SHP77 treated with DMSO at 0.1 percent for 48 hours (cell line): ENCODE measurements around the gene MRGPRX4.
"Not testable (repeated sequence)": the region's sequence is repeated elsewhere in the genome, so short reads cannot be mapped to it uniquely, and the experiment has no call there.

ENCODE experiments used
- DNase-seq: peaks from one replicate; lab custom pipeline; 2025; lab: John Stamatoyannopoulos, UW

MRGPRX4 gene

DNA sequence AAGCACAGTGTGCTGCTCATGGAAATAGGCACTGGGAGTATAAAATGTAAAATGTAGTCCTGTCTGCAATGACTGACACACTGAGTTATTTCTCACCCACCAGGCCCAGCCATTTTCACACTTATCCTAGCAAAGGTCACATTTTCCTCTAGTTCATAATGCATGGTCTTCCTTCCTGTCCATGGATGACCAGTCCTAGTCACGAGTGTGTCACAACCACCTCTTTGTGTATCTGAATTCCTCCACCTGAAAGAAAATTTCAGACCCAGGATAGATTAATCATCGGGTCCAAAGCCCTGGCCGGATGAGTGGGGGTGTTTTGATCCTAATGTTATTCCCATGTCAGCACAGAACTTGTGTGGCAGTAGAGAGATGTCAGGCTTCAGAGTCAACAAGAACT, at the start of gene MRGPRX4:
TSS of gene MRGPRX4 (plus strand) at position 172 of the 400 bp plus-strand sequence. CDS start 420 bp downstream, outside the sequence.
- no peak for DNase-seq

DNA sequence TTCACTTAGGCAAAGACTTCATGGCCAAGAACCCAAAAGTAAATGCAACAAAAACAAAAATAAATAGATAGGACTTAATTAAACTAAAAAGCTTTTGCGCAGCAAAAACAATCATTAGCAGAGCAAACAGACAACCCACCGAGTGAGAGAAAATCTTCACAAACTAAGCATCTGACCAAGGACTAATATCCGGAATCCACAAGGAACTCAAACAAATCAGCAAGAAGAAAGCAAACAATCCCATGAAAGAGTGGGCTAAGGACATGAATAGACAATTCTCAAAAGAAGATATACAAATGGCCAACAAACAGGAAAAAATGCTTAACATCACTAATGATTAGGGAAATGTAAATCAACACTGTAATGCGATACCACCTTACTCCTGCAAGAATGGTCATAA, 41.5 kb upstream of the MRGPRX4 start:
- not testable (repeated sequence) for DNase-seq

DNA sequence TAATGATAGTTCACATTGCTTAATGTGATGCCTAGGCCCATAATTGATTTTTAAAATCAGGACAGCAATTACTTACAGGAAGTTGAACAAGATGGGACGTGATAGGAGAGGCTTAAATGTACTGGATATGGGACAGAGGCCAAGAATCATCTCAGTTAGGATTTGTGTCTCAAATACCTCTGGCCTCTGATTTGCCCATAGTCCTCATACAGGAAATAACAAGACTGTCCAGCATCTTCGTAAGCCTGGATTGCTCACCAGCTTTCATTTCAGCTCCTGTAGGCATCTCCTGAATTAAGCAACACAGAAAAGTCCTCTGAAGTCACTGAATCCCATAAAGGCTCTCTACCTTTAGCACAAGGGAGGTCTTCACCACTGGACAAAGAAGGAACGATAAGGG, 40.3 kb upstream of the MRGPRX4 start, which contains the start of gene MRGPRX3:
TSS of gene MRGPRX3 (plus strand) at position 231 of the 400 bp plus-strand sequence. CDS start 4,632 bp downstream, outside the sequence.
- DNase-seq = no peak

DNA sequence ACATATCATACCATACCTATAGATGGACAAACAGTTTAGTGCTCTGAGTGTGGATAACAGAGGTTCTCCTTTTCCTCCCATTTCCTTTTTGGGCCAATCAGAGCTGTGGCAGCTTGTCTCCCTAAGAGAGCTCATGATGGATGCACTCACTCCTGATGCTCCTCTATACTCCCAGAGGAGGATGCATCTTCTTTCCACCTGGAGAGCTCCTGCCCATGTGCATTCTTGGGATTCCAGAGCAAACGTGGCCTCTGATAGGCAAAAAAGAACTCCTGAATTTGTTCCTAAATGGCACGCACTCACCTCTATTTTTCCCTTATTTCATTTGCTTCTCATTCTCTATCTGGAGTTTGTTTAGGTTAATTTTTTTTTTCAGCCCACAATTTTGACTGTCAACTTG, 37.3 kb upstream of the MRGPRX4 start:
- DNase-seq = no peak

DNA sequence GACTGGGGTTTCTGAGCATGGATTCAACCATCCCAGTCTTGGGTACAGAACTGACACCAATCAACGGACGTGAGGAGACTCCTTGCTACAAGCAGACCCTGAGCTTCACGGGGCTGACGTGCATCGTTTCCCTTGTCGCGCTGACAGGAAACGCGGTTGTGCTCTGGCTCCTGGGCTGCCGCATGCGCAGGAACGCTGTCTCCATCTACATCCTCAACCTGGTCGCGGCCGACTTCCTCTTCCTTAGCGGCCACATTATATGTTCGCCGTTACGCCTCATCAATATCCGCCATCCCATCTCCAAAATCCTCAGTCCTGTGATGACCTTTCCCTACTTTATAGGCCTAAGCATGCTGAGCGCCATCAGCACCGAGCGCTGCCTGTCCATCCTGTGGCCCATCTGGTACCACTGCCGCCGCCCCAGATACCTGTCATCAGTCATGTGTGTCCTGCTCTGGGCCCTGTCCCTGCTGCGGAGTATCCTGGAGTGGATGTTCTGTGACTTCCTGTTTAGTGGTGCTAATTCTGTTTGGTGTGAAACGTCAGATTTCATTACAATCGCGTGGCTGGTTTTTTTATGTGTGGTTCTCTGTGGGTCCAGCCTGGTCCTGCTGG, 35.3 kb upstream of the MRGPRX4 start:
- no peak for DNase-seq

DNA sequence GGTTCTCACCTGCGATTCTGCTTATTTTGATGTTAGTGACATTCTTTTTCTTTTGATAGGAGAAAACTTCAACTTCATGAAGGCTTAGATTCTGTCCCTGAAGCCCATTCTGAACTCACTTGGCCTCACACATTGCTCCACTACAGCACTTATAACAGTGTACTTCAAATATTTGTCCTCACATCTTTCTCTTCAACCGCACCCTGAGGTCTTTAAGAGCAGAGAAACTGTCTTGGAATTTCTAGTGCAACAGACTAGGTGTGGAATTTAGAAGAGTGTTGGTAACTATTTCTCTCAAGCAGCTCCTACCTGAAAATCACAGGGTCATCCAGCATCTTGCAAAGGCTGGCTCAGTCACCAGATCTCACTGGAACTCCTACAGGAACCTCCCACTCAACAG, 32.5 kb upstream of the MRGPRX4 start:
- no peak for DNase-seq

DNA sequence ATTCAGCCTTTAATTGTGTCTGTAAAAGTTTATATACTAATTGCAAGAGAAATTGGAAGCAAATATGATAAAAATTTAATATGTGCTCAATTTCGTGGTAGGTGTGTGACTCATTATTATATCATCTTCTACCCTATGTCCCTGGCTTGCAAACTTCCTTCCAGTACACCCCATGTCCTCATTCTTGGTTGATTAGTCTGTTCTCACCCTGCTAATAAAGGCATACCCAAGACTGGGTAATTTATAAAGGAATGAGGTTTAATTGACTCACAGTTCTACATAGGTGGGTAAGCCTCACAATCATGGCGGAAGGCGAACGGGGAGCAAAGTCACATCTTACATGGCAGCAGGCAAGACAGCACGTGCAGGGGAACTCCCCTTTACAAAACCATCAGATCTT, 28.4 kb upstream of the MRGPRX4 start:
- no peak for DNase-seq

DNA sequence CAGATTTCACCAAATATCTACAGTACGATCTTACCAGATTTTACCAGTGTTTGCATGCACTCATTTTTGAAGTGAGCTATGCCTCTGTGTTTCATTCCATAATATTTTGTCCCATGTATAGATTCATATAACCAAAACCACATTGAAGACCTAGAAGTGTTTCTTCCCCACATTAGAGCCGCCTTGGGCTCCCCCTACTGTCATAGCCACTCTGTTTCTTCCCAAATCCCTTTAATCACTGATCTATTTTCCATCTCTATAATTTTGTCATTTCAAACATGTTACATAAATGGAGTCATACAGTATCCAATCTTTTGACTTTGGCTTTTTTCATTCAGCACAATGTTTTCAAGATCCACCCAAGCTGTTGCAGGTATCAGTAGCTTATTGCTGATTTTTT, 27.6 kb upstream of the MRGPRX4 start:
- DNase-seq = no peak

DNA sequence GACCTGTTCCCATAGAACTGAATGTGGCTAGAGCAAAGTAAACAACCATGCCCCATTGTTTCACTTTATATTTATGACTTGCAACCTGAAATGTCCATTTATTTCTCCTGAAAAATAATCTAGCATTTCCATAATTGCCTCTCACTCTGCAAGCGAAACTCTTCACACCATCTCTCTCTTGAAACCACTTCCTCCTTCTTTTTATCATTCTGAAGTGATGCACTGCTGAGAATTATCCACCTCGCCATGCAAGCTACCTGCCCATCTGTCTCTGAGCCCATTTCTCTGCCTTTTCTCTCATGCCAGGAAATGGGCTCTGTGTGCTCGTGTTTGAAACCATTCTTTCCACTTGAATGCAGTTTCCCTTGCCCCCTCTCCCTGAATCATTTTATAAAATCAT, 26.8 kb upstream of the MRGPRX4 start:
- no peak for DNase-seq

DNA sequence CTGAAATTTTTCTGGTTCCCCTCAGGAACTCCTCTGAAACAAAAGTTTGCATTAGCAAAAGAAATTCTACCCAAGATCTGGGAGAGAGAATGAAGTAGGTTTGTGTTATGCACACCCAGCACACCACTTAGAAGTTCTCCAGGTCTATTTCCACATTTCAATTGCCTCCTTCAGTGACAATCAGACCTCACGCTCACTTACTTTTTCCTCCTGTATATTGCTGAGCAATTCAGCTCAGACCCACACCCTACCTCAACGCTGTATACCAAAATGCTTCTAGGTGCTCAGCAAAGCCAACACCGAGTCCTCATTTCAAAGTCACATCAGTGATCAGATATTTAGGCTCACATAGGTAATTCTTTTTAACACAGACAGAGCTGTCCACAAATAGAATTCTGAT, 21.1 kb upstream of the MRGPRX4 start:
- DNase-seq = no peak

DNA sequence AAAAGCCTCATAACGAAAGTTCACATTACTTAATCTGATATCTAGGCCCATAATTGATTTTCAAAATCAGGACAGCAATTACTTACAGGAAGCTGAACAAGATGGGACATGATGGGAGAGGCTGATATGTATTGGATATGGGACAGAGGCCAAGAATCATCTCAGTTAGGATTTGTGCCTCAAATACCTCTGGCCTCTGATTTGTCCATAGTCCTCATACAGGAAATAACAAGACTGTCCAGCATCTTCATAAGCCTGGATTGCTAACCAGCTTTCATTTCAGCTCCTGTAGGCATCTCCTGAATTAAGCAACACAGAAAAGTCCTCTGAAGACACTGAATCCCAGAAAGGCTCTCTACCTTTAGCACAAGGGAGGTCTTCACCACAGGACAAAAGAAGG, 4.3 kb upstream of the MRGPRX4 start:
- DNase-seq = no peak

DNA sequence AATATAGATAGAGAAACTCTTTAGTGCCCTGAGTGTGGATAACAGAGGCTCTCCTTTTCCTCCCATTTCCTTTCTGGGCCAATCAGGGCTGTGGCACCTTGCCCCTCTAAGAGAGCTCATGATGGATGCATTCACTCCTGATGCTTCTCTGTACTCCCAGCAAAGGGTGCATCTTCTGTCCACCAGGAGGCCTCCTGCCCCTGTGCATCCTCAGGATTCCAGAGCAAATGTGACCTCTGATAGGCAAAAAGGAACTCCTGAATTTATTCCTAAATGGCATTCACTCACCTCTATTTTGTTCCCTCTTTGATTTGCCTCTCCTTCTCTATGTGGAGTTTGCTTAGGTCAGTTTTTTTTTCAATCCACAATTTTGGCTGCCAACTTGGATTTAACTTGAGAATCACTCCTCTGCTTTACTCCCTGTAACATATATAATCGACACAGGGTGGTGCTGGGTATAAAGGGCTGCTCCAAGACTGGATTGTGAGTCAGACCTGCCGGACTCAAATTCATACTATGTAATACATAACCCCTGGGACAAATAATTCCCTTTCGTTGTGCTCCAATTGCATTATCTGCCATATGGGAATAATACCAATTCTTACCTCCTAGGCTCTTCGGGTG, 1.1 kb upstream of the MRGPRX4 start:
- DNase-seq = peak; percentile 5

DNA sequence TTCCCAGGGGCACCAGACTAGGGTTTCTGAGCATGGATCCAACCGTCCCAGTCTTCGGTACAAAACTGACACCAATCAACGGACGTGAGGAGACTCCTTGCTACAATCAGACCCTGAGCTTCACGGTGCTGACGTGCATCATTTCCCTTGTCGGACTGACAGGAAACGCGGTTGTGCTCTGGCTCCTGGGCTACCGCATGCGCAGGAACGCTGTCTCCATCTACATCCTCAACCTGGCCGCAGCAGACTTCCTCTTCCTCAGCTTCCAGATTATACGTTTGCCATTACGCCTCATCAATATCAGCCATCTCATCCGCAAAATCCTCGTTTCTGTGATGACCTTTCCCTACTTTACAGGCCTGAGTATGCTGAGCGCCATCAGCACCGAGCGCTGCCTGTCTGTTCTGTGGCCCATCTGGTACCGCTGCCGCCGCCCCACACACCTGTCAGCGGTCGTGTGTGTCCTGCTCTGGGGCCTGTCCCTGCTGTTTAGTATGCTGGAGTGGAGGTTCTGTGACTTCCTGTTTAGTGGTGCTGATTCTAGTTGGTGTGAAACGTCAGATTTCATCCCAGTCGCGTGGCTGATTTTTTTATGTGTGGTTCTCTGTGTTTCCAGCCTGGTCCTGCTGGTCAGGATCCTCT, 709 bp downstream of the MRGPRX4 start:
- DNase-seq = no peak

DNA sequence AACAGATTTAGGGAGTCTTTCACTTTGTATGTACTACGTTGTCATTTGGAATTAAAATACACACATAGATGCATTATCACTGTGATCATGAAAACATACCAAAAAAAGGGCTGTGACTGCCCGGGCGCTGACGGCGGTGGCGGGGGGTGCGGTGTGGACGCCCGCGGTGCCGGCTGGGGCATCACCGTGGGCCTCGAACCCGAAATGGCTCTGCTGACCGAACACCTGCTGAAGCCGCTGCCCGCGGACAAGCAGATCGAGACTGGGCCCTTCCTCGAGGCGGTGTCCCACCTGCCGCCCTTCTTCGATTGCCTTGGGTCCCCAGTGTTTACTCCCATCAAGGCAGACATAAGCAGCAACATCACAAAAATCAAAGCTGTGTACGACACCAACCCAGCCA, 16.2 kb downstream of the MRGPRX4 start:
- DNase-seq = no peak

DNA sequence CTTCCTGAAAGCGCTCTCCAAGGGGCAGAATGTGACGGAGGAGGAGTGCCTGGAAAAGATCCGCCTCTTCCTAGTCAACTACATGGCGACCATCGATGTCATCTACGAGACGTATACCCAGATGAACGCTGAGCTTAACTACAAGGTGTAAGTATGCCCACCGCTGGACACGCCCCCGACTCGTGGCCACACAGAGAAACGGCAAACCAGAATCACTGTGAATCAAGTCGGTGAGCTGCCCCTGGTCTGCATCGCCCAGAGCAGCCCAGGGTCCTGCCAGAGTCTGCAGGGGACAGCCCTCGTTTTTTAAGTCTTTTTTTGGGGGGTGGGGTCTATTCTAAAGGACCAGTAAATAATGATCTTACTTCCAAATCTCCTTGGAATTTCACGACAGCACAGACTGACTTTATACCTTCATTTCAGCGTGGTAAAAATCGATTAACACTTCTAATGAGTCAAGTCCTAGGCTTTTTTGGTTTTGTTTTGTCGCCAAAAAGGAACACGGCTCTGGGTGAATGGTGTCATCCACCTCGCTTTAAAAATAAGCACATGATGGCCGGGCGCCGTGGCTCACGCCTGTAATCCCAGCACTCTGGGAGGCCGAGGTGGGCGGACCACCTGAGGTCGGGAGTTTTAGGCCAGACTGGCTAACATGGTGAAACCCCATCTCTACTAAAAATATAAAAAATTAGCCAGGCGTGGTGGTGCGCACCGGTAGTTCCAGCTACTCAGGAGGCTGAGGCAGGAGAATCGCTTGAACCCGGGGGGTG, 17.0 kb downstream of the MRGPRX4 start:
- DNase-seq = not testable (repeated sequence)

DNA sequence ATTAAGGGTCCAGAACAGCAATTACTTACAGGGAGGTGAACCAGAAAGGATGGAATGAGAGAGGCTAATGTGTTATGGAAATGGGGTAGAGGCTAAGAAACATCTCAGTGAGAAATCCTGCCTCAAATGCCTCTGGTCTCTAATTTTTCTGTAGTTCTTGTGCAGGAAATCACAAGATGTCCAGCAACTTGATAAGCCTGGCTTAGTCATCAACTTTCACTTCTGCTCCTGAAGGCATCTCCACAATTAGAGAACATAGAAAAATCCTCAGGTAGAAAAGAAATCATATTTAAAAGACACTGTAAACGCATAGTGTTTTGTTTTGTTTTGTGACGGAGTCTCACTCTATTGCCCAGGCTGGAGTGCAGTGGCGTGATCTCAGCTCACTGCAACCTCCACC, 18.7 kb downstream of the MRGPRX4 start:
- no peak for DNase-seq

DNA sequence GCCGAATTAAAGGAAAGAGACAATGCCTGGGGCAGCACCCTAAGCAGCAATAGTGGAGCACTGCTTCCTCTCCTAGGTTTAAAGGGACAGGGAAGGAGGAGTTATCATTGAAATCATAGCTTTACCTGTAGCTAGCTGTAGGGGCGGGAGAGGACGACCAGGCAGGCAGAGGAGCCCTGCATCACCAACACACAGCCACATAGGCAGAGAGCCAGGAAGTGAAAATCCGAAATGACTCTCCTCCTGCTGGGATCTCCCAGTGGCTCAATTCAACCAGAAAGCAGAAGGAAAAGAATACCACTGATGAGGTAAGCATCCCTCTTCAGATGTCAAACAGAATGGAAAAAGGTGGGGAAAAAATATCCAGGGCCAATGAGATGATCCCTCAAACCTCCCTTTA, 20.4 kb downstream of the MRGPRX4 start:
- no peak for DNase-seq

DNA sequence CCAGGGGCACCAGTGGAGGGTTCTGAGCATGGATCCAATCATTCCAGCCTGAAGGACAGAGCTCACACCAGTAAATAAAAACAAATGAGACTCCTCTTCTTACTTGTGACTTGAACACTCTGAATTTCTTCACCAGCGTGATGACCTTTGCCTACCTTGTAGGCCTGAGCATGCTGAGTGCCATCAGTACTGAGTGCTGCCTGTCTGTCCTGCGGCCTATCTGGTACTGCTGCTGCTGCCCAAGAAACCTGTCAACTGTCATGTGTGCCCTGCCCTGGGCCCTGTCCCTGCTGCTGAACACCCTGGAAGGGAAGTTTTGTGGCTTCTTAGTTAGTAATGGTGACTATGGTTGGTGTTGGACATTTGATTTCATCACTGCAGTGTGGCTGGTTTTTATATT, 23.9 kb downstream of the MRGPRX4 start:
- DNase-seq = no peak

DNA sequence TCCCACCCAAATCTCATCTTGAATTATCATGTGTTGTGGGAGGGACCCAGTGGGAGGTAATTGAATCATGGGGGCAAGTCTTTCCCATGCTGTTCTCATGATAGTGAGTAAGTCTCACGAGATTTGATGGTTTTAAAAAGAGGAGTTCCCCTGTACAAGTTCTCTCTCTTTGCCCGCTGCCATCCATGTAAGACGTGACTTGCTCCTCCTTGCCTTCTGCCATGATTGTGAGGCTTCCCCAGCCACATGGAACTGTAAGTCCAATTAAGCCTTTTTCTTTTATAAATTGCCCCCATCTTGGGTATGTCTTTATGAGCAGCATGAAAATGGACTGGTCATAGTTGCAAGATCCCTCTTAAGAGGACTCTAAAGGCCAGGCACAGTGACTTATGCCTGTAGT, 25.1 kb downstream of the MRGPRX4 start:
- not testable (repeated sequence) for DNase-seq

DNA sequence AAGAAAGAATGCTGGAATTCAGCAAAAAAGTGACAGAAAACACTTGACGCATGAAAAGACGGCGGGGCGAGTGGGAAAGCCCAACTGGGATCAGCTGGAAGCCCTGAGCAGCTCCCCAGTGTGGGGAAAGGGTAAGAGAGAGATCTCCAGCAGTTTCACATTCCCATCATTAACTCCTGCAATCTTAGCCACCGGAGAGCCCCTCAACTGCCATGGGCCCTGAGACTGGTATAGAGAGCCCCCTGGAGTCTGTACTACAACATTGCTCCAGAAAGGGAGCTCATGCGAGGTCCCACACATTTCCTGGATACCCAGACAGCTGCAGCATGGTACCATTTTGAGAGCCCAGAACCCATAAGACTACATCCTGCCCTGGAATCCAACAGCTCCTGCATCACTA, 31.1 kb downstream of the MRGPRX4 start:
- DNase-seq = no peak

DNA sequence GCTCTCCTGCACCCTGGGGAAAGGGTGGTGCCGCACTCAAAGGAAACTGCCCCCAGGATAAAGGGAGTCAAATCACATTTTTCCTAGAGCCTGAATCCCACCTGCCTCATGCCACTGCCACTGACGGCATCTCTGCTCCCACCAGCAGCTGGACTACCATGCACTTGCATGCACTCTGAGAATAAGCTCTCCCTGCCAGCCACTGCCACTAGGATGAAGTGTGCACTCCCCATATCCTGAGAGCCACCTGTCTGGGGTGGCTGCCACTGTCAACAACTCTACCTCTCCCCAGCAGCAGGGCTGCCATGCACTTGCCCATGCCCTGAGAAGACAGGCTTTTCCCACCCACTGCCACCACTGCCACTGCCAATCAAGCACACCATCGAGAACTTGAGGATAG, 31.6 kb downstream of the MRGPRX4 start:
- no peak for DNase-seq

DNA sequence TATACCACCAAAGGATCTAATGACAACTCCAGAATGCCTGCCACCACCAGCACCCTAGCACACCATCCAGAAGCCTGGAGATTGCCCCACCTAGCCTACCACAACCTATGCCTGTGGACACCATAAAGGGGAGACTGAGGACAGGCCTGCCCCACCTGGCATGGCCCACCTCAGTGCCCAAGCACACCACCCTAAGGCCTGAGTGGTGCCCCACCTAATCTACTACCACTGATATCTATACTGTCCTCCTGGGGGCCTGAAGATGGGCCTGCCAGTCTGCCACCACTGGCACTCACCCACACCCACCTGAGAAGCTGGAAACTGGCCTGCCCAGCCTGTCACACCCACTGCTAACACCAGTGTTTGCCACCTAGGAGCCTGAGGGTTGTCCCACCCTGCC, 32.1 kb downstream of the MRGPRX4 start:
- DNase-seq = no peak

DNA sequence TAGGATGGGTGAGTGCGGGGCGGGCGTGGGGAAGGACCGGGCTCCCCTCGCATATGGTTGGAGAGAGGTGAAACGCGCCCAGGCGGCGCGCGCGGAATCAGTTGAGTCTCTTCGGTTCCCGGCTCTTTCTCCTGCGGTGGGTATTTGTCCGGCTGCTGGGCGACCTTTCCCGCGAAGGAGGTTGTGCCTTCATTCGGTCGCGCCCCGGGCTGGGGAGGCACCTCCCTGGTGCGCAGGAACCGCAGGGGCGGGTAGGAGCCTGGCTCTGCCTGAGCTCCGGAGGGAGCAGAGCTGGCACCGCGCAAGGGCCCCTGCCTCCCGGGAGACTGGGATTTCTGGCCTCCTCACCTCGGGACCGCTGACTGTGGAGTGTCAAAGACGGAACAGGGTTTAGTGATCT, 36.4 kb downstream of the MRGPRX4 start:
- DNase-seq = no peak
